RPMI7951 (cell line): ENCODE measurements around the gene MUC4. TPM values are rescaled to one million over a fixed set of nuclear protein-coding genes. Genes with fewer than 3 reads are reported as not detected.
"Not testable (repeated sequence)": the region's sequence is repeated elsewhere in the genome, so short reads cannot be mapped to it uniquely, and the experiment has no call there.

Experiments
- DNase-seq: peaks from one replicate; pipeline ENCODE4 v3.0.0-alpha.2; 2012; ENCODE audit warnings: low read depth
- total RNA-seq: library from RNA; depleted of rRNA; stranded (reverse); fragments of >200 nt; shearing (Covaris generic); gene quantifications from 2 replicates; pipeline ENCODE4 v1.2.3, GENCODE V29; 2014

The MUC4 gene
- total RNA-seq, 1 experiment from 2014 or later: not detected

DNA sequence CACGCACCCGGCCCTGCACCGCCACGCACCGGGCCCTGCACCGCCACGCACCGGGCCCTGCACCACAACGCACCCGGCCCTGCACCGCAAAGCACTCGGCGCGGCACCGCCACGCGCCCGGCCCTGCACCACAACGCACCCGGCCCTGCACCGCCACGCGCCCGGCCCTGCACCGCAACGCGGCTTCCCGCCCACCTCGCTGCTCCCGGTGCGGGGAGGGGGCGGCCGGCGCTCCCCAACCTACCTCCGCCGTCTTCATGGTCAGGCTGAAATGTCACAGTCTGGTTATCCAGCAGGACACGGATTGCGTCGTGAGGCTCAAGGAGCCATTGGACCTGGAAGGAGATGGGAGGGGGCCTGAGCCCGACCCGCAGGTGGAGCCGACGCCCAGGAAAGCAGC lies 49.1 kb downstream of the MUC4 start:
- no peak for DNase-seq

DNA sequence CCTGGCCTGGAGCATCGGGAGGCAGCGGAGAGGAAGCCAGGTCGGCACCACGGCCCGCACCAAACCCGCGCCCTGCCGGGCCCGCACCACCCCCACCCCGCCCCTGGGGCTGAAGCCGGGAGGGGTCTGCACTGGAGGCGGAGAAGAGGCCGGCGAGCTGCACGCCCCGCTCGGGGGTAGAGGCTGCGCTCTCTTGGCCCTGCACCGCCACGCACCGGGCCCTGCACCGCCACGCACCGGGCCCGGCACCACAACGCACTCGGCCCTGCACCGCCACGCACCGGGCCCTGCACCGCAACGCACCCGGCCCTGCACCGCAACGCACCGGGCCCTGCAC lies 49.5 kb downstream of the MUC4 start:
- no peak for DNase-seq

DNA sequence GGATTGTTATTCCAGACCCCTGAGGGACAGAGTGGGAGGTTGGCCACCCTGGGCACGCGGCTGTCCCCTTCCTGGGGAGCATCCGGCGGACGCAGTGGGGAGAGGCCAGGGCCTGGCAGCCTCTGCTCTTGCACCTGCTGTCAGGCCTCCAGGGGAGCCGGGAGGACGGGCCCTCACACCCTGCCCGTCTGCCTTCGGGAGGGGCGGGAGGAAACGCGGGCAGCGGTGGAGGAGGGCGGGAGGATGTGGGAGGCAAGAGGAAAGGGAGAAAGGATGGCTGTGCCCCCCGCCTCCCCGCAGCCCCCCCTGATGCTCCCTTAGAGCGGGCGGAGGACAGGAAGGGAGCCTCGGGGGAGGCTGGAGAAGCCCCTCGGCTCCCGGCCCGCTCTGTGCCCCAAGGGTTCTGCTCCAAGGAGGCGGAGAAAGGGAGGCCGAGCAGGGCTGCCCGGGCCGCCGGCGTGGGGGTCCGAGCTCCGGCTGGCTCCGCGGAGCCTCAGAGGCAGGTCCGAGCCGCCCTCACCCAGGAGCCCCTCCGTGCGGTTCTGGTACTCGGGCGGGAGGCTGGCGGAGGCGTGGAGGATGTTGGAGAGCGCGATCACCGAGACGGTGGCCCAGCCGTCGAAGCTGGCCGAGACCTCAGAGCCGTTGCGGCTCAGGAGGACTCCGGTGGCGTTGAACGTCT lies 50.0 kb downstream of the MUC4 start:
- DNase-seq: no peak

DNA sequence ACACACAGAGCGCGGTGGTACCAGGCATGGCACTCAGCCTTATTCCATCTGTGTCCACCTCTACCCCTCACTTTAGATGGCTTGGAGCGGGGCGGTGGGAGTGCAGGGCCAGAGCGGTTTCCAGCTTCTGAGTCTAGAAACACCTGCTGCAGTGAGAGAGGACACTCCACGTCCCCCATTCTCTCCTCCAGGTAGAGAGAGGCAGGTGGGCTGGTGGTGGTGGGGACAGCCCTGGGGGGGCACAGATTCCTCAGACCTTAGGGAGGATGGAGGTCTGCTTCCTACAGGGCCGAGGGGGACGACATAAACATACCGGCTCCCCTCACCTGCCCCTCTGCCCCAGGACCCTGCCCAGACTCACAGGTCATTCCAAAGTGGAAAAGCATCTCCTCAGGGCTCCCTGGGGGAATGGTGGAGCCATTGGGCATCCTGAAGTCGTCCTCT lies 50.6 kb downstream of the MUC4 start:
- DNase-seq: no peak

DNA sequence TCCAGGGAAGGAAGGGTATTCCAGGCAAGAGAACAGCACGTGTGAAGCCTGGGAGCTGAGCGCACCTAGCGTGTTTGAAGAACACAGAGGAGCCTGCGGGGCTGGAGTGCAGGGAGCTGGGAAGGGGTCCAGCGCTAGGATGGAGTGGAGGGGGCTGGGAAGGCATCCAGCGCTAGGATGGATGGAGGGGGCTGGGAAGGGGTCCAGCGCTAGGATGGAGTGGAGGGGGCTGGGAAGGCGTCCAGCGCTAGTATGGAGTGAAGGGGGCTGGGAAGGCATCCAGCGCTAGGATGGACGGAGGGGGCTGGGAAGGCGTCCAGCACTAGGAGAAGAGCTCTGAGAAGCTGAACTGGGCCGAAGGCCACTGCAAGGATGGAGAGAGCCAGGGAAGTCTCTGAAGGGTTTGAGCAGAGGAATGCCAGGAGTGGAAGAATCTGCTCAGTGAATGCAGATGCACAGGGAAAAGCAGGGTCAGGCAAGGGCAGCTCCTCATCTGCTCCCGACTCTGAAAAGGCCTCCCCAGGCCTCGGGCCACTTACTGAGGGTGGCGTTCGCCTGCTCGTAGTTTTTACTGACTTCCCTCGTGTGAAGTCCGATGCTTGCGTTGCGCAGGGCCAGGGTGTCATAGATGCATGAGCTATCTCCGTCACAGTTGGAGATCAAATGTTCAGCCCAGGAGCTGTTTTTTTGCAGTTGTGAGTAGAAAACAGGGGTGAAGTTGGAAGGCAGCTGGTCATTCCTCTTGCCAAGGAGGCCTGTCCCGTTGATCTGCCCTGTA lies 51.2 kb downstream of the MUC4 start:
- DNase-seq: no peak

DNA sequence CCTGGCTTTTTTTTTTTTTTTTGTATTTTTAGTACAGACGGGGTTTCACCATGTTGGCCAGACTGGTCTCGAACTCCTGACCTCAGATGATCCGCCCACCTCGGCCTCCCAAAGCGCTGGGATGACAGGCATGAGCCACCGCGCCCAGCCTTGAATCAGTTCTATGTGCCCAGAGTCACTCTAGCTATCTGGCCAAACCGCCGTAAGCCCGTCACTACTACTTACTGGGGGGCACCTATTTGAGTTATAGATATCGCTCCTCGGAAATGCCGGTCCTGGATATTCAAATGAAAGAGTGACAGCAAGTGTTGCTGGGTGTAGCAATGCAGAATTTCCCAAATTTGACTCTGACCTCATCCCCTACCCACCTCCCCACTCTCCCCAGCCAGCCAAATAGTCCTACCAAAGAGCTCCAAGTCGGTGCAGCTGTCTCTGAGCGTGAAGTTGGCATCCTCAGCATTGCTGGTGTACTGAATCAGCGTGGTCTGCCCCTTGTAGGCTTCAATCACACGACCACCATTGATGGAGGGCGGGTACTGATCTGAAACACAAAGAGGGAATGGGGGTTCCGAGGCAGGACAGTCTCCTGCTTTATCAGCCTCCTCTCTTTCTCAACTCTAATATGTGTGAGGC lies 52.9 kb downstream of the MUC4 start:
- no peak for DNase-seq

DNA sequence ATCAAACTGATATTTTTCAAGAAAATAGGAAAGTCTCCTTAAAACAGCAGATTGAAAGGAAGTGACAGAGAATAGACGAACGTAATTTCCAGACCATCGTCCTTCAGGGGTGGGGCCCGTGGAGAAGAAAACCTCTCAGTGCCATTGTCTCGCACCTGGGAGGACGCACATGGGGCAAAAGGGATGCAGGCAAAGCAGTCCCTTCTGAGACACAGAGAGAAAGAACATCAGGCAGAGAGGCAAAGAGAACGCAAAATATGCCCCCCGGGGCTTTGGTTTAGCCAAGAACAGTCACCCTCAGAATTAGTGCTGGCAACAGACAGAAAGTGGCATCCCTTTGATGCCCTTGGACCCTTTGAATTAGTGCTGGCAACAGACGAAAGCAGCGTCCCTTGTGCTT lies 53.9 kb downstream of the MUC4 start:
- DNase-seq: peak; percentile 23

DNA sequence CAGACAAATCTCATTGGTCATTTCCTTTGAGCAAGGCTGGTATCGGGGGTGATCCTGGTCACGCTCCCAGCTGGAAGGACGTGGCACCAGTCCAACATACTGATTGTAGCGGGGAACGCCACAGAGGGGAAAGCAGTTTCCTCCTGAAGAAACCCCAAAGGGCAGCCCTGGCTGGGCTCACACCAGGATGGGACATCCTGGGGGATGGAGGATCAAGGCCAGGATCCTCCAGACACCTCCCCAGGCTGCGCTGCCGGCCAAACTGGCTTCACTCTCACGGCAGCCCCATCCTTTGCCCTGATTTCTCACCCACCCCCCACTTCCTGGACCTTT lies 54.3 kb downstream of the MUC4 start:
- DNase-seq: no peak

DNA sequence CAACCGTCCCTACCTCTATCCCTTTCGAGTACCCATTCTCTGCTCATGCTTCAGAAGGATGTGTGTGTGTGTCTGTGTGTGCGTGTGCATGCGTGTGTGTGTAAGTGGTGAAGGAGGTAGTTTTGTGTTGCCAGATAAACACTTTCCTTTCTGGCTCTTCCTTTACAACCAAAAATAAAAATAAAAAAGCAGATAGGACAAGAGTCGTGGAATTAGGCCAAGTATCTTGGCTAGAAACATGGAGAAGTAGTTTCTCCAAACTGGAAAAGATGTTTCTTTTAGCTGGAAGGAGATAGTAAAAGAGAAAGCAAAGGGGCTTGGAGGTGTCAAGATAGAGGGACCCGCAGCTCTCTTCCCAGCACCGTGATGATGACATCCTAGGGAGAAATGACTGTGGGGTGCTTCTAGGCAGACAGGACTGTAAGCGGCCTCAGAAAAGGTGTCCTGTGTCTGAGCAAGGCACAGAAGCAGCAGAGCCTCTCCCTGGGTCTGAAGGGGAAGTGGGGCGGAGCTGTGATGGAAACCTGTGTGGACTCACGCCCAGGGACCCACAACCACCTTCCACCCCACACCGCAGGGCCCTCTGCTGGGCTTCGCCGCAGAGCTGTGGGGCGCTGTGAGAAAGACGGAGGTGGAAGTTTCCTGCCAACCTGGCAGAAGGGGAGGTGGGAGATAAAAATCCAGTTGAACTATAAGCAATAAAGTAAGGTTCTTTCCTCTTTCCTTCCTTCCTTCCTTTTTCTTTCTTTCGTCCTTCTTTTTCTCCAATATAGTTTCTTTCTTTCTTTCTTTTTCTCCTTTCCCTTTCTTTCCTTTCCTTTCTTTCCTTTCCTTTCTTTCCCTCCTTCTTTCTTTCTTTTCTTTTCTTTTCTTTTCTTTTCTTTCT lies 55.7 kb downstream of the MUC4 start:
- DNase-seq: no peak

DNA sequence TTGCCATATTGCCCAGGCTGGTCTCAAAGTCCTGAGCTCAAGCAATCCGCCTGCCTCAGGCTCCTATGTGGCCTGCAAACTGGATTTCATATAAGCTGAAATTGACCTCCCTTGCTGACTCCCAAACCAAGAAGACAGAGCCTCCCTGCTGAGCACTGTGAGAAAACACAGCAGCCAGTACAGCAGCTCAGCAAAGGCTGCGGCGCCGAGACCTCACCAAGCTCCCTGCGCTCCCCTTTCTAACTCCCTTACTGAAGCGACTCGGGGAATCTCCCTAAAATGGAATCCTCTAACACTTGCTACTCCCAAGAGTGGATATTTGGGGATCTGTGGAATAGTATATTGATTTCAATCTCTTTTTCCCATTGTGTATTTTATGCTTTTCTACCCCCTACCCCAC lies 56.3 kb downstream of the MUC4 start:
- DNase-seq: no peak

DNA sequence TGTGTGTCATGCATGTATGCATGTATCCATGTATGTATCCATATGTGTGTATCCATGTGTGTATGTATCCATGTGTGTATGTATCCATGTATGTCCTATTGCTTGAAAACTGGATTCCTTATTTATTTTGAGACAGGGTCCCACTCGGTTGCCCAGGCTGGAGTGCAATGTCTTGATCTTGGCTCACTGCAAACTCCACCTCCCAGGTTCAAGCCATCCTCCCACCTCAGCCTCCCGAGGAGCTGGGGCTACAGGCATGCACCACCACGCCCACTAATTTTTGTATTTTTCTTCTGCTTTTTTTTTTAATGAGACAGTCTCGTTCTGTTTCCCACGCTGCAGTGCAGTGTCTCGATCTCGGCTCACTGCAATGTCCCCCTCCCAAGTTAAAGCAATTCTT lies 56.8 kb downstream of the MUC4 start:
- no peak for DNase-seq

DNA sequence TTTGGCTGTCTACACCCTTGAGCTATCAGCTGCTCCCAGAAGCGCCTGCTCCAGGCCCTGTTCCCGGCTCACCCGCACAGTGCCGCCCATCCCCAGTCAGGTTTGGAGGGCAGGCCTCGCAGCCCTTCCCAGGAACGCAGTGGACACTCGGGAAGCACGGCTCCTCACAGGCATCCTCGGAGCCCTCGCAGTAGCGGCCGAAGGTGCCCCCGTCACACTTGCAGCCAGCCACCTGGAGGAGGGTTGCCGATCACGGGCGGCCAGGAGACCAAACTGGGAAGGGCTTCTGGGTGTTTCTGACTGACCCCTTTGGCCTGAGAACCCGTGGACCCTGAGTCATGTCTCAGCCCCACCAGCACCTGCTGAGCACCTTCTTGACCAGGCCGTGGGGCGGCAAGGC lies 57.6 kb downstream of the MUC4 start:
- DNase-seq: no peak

DNA sequence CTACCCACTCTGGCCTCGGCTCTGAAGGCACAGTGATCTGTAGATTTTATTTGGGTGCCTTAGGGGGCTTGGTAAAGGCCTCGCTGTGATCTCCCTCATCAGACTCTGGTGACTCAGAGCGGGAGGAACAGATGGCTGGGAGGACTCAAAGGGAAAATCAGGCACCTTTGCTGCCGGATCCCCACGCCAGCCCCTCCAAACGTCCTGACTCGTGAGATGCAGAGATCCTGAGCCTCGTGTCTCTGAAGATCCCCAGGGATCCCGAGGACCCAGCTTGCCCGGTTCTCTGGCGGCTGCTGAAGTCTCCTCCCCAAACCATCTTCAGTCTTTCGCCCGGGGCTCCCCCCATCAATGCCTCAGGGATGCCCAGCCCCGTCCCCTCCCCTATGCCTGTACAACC lies 58.1 kb downstream of the MUC4 start:
- no peak for DNase-seq

DNA sequence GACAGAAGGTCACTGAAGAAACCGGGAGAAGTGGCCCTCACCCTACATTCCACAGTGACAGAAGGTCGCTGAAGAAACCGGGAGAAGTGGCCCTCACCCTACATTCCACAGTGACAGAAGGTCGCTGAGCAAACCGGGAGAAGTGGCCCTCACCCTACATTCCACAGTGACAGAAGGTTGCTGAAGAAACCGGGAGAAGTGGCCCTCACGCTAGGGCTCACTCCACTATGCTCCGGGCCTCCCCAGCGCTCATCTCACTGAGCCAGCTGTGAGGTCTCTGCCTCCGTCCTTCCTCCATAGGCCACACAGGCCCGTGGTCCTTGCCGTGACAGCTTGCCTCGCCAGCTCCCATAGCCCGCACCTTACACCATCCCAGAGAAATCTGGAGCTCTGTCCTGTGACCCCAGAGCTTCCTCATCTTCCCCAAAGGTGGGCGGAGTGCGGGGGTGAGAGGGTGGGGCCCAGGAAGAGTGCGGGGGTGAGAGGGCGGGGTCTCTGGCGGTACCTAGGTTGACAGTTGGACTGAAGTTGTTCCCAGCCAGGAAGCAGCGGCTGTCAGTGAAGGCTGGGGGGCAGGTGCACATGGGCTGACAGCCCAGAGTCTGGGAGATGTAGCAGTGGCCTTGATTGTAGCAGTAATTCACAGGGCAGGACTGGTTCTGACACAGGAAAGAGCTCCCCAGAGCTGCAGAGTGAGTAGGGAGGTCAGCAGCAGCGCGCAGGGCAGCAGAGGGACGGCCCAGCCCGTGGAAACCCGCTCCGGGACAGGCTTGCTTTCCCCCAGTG lies 59.0 kb downstream of the MUC4 start:
- no peak for DNase-seq

DNA sequence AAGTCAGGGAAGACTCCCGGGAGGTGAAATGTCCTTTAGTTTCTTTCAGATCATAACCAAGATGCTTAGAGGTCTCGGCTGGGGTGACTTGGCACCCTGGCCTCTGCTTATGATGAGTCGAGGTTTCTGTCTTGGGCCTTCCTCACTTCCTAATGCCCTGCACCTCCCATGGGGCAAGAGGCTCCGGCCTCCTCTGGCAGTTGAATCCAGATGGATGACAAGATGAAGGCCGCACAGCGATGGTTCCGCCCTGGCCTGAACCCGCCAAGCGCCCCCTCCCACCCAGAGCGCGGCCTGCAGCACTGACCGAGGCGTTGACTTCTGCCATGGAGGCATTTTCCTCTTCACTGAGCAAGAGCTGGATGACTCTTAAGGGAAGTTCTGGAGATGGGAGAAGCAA lies 59.7 kb downstream of the MUC4 start:
- no peak for DNase-seq

DNA sequence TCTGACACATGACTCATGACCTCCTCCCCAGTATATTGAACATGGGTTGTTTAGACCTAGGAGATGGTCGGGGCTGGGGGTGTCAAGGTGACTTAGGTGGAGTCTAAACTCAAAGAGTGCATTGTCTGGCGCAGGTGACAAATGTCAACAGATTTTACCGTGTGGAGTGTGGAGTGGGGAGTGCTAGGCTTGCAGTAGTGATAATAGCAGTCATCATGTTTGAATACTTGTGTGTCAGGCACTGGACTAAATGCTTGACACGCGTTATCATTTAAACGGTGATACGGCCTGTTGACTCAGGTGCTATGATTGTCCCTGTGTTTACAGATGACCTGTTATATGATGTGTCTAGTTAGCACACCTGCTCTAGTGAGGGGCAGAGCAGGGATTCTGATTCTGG lies 60.2 kb downstream of the MUC4 start:
- no peak for DNase-seq

DNA sequence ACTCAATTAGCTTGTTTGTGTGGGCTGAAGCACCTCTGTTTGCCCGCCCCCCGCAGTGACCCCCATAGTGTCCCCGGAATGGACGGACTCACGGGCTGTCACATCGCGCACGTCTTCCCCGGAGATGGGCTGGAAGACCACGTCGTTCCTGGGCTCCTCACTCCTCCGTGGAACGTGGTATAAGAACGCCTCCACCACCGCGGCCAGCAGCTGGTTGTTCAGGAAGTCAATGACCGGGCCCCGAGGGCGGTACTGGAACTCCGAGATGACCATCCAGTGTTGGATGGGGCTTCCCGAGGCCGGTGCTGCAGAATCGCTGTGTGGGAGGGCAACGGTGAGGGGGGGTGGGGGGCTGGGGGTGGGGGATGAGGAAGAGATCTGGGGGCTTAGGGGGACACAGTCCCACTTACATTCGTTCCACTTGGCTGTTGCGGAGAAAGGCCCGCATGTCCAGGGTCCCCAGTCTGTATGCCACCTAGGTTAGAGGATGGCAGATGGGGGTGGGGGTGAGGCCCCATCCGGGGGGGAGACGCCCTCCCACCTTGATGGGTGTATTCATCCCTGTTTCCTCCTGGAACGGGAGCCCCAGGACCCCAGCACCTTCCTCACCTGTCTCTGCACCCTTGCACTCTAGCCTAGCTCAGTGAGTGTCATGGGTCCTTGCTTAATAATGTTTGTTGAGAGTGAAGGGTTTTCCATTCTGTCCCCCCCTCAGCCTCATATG lies 60.8 kb downstream of the MUC4 start:
- no peak for DNase-seq

DNA sequence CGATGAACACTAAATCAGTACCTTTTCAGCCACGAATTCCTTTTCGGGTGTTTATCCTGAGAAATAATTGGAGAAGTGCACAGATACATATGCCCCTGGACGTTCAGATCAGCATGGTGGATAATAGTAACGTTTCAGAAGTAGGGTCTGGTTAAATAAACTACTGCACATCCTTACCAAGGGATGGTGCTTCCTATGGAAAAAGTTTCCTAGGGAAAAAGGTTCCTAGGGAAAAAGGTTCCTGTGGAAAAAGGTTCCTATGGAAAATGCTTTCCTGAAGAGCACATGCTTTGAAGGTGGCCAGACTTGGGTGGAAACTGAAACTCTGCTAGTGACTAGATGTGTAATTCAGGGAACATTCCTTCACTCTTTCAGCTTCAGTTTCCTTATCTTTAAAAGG lies 62.6 kb downstream of the MUC4 start:
- not testable (repeated sequence) for DNase-seq

DNA sequence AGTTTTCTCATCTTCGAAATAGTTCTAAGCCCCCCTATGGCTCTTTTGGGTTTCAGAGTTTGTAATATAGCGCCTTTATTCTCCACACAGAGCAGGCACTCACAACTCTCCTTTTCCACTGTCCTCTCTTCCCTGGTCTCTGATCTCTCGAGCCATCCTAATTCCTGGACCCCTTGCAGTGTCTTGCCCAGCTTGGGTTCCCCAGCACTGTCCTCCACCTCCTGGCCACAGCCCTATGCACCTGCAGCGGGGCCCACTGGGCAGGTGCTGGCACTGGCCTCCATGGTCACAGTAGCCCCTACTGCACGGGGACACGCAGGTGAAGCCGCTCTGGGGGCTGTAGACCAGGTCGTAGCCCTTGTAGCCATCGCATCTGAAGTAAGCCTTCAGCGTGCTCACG lies 63.1 kb downstream of the MUC4 start:
- DNase-seq: no peak

DNA sequence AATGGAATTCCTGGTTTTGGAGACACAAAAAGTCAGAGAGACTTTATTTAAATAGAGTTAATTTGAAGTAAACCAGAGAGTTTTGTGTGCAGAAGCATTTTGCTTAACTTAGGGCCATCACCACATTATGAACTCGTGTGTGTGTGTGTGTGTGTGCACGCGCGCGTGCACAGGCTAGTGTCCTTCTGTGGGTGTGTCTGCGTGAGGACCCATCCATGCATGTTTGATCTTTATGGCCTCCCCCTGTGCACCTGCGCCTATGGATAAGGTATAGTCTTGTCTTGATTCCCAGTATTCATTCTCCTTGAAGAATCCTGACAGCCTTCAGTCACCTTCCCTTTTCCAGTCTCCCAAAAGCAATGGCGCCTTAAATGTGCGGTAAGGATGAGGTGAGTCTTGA lies 65.0 kb downstream of the MUC4 start:
- no peak for DNase-seq

DNA sequence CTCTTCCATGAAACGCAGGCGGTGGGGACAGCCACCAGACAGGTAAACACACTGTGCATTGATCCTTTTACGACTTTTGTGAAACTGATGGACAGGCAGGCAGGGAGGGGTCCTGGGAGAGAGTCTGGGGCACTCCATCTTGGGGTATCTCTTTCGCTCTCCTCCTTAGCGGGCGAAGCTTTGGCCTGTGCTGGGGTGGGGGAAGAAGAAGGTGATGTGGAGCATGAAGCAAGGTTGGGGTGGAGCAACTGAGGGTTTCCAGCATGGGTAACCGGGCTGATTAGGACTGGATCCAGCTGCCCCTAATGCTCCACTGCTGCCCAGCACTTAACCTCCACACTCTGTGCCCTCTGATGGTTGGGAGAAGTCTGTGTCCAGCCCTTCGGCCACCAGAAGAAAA lies 65.4 kb downstream of the MUC4 start:
- DNase-seq: no peak
